ENCODE data around the gene PIGQ.
"Not testable (repeated sequence)": the region's sequence is repeated elsewhere in the genome, so short reads cannot be mapped to it uniquely, and the experiment has no call there.

PIGQ gene

GRCh38 chr16:586047-586644, 16.4 kb downstream of the PIGQ start:
- DNase-seq (ENCODE audit: low spot score) = no peak

- no peak for DNase-seq (ENCODE audit: low spot score)
These were observed 17.1 kb downstream of the PIGQ start for GRCh38 chr16:586645-587590.

- DNase-seq (ENCODE audit: low spot score) = peak; percentile 76
These were observed 18.8 kb downstream of the PIGQ start for GRCh38 chr16:588639-588888.

- peak; percentile 96 for DNase-seq (ENCODE audit: low spot score)
These were observed 19.3 kb downstream of the PIGQ start for GRCh38 chr16:588889-589657.

- peak; percentile 98 for DNase-seq (ENCODE audit: low spot score)
These were observed 20.0 kb downstream of the PIGQ start, which contains the start of gene RAB40C for GRCh38 chr16:589658-590187. Gene RAB40C, plus strand, starts transcription at chr16:590066. Its CDS starts 226 bp downstream, at chr16:590292.

- DNase-seq (ENCODE audit: low spot score) = no peak
These were observed 20.5 kb downstream of the PIGQ start for GRCh38 chr16:590188-590814.

GRCh38 chr16:590815-591200, 21.0 kb downstream of the PIGQ start:
- DNase-seq (ENCODE audit: low spot score) = no peak

- no peak for DNase-seq (ENCODE audit: low spot score)
These were observed 21.5 kb downstream of the PIGQ start for GRCh38 chr16:591231-591630.

- no peak for DNase-seq (ENCODE audit: low spot score)
These were observed 22.2 kb downstream of the PIGQ start for GRCh38 chr16:591892-592517.

- peak; percentile 52 for DNase-seq (ENCODE audit: low spot score)
These were observed 22.9 kb downstream of the PIGQ start for GRCh38 chr16:592518-593306.

GRCh38 chr16:593406-593805, 23.6 kb downstream of the PIGQ start:
- DNase-seq (ENCODE audit: low spot score) = peak; percentile 86

GRCh38 chr16:593807-594206, 24.0 kb downstream of the PIGQ start:
- no peak for DNase-seq (ENCODE audit: low spot score)

- no peak for DNase-seq (ENCODE audit: low spot score)
These were observed 25.3 kb downstream of the PIGQ start for GRCh38 chr16:595094-595528.

GRCh38 chr16:595942-596735, 26.4 kb downstream of the PIGQ start:
- DNase-seq (ENCODE audit: low spot score) = peak; percentile 28

GRCh38 chr16:596736-597060, 26.9 kb downstream of the PIGQ start:
- no peak for DNase-seq (ENCODE audit: low spot score)

GRCh38 chr16:597655-598054, 27.9 kb downstream of the PIGQ start:
- DNase-seq (ENCODE audit: low spot score) = not testable (repeated sequence)

GRCh38 chr16:598823-599739, 29.3 kb downstream of the PIGQ start:
- peak; percentile 35 for DNase-seq (ENCODE audit: low spot score)

GRCh38 chr16:600781-601180, 31.0 kb downstream of the PIGQ start:
- no peak for DNase-seq (ENCODE audit: low spot score)

- no peak for DNase-seq (ENCODE audit: low spot score)
These were observed 34.2 kb downstream of the PIGQ start for GRCh38 chr16:603933-604332.
